T1000 (cell line): Measurements from ENCODE around the gene PSAT1.
"Not testable (repeated sequence)": the region's sequence is repeated elsewhere in the genome, so short reads cannot be mapped to it uniquely, and the experiment has no call there.

ENCODE experiments used
- DNase-seq: peaks from one replicate; lab custom pipeline; 2025; ENCODE audit warnings: mixed read lengths; lab: John Stamatoyannopoulos, UW

PSAT1 gene

GRCh38 chr9:78296893-78297671 lies at the start of gene PSAT1:
Gene PSAT1, plus strand, starts transcription at chr9:78297125. Its CDS starts 86 bp downstream, at chr9:78297211.
- DNase-seq, result peak; percentile 91

DNA sequence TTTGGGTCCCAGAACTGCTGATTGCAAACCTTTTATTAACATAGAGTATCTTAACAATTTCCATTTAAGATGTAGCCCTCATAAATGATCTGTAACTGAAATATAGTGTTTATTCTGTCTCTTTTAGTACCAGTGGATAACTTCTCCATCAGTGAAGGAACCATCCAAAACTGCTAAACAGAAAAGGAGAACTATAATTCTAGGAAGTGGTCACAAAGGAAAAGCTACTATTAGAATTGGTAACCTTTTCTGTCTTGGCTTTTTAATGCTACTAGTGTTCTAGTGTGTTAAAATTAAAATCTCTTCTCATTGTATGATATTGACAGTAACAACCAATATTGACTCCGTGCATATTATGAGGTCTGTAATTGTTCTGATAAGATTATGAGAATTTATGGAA lies 48.3 kb upstream of the PSAT1 start:
- no peak for DNase-seq

GRCh38 chr9:78249542-78249941 lies 47.4 kb upstream of the PSAT1 start:
- DNase-seq, result no peak

DNA sequence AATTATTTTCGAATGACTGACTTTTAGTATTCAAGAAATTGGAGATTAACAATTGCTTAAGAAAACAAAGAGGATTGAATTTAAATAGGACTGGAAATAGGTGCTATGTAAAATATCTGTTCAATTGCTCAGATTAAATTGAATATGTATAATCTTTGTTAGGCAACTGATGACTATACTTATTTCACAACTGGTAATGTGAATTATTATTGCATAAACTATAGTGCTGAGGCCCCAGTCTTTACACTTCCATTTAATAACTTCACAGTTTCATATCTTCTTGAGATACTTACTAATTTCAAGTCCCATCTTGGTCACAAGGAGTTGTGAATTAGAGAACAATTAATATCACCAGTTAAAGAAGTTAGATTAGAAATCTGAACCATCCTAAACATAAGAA lies 44.3 kb upstream of the PSAT1 start:
- no peak for DNase-seq

DNA sequence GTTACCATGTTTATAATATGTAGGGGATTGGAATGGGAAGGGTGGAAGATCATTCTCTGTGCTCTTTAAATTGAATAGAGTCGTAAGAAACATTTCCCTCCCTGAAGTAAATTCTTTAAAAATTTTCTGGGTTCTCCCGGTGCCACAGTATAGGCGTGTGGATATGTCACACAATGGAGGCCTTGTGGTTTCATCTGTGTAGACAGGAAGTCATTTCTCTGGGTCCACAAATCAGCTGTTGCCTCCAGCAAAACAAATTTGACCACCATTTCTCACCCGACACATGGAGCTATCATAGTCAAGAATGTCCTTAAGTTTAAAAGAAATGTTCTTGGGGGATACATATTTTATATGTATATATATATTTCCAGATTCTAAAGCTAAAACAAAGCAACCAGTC lies 43.6 kb upstream of the PSAT1 start:
- no peak for DNase-seq

DNA sequence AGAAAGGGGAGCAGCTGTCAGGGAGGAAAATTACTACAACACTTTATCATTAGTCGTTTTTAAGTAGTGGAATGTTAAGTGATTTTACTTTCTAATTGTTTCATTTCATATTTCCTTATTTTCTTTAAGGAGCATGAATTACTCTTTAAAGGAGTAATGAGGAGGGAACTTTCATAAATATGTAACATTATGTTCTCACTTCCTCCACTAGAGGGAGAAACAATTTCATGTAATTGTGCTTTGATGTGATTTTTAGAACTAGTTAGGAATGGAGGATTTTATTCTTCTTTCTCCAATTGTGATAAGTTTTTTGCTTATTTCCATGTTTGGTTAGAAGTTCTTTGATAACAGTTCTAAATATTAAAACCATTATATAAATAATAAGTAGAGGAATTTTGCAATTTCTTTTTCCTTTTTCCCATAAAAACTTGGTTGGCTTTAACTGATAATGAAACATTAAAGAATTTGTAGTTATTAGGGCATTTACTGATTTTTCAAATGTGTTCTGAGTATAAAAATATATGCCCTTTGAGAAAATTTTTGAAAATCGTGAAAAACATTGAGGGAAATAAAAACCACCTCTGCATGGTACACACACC lies 35.4 kb upstream of the PSAT1 start:
- DNase-seq, result no peak

DNA sequence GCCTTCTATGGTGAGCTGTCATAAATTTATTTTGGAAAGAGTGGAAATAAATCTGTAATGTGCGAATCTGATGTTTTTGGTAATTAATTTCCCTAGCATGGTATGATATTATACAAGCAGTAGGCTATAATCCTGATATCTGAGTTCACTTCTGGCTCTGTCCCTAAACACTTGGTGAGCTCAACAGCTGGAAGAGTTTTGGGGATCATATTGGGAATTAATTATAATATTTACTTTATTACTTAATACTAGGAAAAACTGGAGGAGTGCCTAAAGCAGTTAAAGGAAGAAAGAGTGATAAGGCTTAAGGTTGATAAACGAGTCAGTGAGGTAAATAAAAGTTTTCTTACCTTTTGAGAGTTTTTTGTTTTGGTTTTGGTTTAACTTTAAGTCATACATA lies 34.3 kb upstream of the PSAT1 start:
- no peak for DNase-seq

DNA sequence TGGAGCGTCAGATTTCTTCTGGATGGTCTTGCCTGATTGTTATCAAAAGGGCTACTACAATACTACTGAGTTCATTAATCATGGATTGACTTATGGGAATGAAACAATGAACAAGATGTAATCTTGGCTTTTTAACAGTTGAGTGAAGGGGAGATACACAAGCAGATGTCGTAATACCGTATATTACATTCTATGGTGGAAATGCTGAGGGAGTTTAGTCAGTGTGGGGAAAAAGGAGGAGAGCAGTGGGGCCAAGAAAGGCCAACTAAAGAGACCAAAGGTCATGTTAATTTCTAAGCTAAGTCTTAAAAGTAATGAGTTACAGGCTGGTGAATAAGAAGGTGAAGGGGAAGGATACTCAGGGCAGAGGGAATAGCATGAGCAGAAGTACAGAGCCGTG lies 29.0 kb upstream of the PSAT1 start:
- no peak for DNase-seq

DNA sequence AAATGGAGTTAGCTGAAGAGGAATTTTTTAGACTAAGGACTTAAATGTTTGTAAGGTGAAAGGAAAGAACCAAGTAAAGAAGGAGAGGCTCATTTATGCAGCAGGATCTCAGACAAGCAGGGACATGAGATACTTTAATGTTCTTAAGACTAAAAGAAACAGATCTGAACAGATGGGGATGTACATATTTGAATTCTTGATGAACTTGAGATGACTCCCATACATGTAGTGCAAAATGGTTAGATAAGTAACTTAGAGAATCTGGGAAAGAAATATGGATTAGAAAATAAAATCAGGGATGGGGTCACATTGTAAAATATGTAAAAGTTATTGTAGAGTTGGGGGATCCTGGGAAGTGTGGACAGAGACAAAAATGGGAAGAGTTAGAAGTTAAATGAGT lies 27.1 kb upstream of the PSAT1 start:
- DNase-seq, result no peak

GRCh38 chr9:78272307-78272706 lies 24.6 kb upstream of the PSAT1 start:
- DNase-seq, result no peak

- no peak for DNase-seq
Observed at GRCh38 chr9:78273761-78274160, 23.2 kb upstream of the PSAT1 start.

- DNase-seq, result no peak
Observed at GRCh38 chr9:78278177-78278777, 18.6 kb upstream of the PSAT1 start.

- no peak for DNase-seq
Observed at GRCh38 chr9:78278801-78279200, 18.1 kb upstream of the PSAT1 start.

GRCh38 chr9:78280982-78281668 lies 15.8 kb upstream of the PSAT1 start:
- DNase-seq, result no peak

DNA sequence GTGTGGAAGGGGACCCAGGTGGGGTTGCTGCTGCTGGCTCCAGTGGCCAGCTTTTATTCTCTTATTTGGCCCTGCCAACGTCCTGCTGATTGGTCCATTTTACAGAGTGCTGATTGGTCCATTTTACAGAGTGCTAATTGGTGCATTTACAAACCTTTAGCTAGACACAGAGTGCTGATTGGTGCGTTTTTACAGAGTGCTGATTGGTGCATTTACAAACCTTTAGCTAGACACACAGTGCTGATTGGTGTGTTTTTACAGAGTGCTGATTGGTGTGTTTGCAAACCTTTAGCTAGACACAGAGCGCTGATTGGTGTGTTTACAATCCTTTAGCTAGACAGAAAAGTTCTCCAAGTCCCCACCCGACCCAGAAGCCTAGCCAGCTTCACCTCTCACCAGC lies 12.7 kb upstream of the PSAT1 start:
- DNase-seq, result not testable (repeated sequence)

- DNase-seq, result no peak
Observed at GRCh38 chr9:78286125-78286524, 10.8 kb upstream of the PSAT1 start.

DNA sequence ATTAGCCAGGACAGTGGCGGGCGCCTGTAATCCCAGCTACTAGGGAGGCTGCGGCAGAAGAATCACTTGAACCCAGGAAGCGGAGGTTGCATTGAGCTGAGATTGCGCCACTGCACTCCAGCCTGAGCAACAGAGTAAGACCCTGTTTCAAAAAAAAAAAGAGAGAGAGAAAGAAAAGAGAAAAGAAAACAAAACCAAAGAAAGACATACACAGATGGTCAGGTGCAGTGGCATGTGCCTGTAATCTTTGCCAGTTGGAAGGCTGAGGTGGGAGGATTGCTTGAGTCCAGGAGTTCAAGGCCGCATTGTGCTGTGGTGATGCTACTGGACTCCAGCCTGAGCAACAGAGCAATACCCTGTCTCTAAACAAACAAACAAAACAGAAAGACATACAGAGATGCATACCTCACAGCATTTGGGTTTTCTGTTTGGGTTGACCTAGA lies 10.0 kb upstream of the PSAT1 start:
- no peak for DNase-seq

DNA sequence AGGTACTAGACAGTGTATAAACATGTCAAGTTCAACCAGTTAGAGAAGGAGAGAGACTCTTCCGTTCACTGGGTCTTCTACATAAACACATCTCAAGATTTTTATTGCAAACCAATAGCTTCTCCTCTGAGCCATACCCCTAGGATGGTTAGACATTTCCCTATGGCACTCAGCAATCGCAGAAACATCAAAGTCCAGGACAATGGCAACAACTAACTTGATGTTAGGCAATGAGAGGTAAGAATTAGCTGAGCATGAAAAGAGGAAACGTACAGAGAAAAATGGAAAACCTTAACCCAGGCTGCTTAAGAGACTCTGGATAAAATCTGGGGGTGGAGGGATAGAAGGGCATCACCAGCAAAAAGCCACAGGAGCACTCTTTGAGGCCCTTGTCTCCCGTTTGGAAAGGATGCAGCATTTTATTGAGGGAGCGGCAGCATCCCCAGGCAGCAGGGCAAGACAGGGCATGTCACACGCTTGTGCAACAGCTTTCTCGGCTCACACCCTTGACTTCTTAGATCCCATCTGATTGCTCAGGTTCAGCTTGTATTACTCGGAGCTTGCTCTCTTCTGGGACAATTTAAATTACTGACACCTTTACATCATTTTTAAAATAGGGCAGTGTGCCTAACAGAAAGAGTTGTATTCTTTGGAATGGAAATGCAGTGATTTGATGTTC lies 8.6 kb upstream of the PSAT1 start:
- DNase-seq, result no peak

- no peak for DNase-seq
Observed at GRCh38 chr9:78289474-78289873, 7.5 kb upstream of the PSAT1 start.

- DNase-seq, result no peak
Observed at GRCh38 chr9:78291240-78291925, 5.5 kb upstream of the PSAT1 start.

- no peak for DNase-seq
Observed at GRCh38 chr9:78292026-78292425, 4.9 kb upstream of the PSAT1 start.
